Stimulated activated CD8-positive, alpha-beta memory T cell treated with anti-CD3 and anti-CD28 coated beads, Interleukin-7, amount 100 ng/mL, for 4 hours (primary cell): ENCODE measurements around the gene CYSRT1.

Experiments used
- DNase-seq, 2 donors: peaks; one replicate each; pipeline ENCODE4 v3.0.0-alpha.2; 2020; ENCODE audit warnings: low read depth in 2 of 2

CYSRT1 gene

GRCh38 chr9:137190315-137190856, 34.6 kb upstream of the CYSRT1 start:
- no peak for DNase-seq

DNA sequence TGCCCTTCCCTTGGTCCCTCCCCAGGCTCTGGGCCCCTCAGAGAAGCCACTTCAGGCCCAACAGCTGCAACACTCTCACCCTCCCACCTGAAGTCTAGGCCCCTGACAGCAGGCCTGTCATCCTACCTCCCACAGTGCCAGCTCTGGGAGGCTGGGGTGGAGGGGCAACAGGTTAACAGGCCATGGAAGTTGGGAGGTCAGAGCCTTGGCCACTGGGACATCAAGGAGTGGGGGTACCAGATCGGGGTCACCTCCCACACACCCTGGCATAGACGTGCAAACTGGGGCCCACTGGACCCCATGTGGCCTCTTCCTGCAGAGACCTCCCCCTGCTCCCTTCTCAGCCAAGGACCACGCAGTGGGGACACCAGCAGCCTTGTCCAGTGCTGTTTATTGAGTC, 33.7 kb upstream of the CYSRT1 start:
- no peak for DNase-seq

GRCh38 chr9:137191691-137192447, 33.1 kb upstream of the CYSRT1 start:
- no peak for DNase-seq

DNA sequence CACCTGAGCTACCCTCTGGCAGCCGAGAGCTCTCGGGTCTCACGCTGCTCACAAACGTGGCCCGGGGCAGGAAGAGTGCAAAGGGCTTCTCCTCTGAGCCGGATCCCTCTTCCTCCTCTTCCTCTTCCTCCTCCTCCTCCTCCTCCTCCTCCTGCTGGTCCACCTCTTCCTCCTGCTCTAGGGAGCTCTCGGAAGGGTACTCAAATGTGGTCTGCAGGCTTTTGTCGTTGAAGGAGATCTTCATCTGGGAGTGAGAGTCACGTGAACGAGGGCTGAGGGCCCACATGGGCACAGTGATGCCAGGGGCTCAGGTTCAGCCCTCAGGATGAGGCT, 32.6 kb upstream of the CYSRT1 start:
- no peak for DNase-seq

DNA sequence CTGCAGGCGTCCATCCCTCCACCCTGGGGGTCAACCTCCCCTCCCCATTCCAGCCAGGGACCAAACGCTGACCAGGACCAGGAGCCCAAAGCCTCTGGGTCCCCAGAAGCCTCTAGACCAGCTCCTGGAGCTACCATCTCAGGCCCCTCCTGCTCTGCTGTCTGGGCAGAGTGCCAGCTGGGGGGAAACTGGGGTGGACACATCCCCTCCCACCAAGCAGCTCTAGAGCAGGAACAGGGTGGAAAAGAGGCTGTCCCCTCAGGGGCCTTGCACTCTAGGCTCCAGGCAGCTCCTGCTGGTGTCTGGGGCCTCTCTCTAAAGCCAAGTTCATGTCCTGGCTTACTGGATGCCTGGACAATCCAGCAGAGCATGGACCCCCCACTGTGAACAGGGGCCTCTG, 32.1 kb upstream of the CYSRT1 start:
- no peak for DNase-seq

- no peak for DNase-seq
Observed at GRCh38 chr9:137193771-137194170, 31.2 kb upstream of the CYSRT1 start.

DNA sequence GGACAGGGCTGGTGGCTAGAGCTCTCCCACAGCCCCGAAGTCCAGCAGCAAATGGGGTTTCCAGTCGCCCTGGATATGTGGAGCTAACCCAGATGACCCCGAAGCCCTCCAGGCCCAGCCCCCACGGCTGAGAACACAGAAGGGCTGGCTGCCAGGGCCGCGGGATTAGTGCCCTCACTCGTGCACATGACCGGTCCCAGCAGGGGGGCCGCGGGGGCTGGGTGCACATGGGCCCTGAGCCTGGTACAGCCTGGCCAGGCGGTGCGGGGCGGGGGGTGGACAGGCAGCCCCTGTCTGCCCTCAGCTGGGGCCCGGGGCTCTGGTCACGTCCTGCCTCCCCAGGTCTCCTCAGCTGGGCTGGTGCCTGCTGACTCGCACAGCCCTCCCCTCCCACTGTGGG, 30.6 kb upstream of the CYSRT1 start:
- DNase-seq = no peak

- DNase-seq = no peak
Observed at GRCh38 chr9:137194909-137195308, 30.1 kb upstream of the CYSRT1 start.

DNA sequence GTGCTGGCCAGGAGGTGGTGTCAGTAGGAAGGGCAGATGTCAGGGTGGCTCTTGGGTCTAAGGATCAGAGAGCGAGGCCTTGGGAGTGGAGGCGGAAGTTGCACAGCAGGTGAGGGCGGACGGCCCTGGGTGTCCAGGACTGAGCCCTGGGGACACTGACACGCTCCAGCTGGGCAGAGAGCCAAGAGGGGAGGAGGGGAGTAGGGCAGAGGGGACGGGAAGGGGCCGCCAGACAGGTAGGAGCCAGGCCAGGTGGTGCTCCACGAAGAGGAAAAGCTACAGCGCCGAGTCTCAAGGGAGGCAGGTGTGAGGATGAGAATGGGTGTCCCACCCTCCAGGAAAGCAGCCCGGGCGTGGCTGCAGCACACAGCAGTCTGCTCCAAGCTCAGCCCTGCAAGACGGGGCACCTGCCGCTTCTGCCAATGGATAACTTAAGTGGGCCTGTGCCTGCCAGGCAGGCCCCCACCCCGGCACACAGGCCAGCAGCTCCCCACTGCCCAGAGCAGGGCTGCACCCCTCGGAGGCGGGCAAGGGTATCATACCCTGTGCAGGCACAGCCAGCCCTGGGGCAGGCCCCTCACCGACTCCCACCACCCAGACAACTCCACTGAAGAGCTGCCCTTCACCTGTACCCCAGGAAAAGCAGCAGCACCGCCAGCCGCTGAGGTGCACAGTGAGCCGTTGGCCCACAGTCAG, 29.3 kb upstream of the CYSRT1 start:
- no peak for DNase-seq

DNA sequence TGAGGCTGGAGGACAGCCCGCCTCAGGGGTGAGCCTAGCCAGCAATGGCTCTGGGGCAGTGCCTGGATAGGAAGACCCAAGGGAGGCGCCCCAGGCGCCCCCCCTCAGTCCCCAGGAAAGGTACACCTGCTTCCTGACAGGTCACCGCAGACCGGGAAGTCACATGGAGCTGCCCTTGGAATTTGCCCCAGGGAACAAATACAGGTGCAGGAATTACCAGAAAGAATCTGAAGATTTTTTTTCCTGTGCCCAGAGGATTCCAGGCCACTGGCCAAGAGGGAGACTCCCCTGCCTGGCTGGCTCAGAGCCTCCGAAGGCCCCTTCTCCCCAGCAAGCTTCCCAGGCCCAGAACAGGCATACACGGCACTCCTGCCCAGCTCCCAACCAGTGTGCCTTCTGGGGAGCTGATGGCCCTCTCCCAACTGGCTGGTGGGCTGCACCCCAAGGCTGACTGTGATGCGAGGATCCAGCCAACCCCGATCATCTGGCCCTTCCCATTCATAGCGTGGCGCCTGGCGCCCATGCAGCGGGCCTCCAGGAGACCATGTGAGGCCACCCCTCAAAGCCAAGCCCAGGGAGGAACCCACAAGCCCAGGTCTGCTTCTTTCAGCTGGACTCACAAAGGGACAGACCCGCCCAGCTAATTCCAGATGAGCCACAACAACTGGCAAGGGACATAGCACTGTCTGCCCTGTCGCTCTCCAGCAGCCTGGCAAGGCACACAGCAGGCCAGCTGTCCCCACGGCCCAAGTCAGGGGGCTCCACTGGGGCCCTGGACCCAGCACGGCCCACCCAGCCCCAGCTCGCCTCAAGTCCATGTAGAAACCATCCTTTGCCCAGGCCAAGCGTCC, 26.7 kb upstream of the CYSRT1 start:
- no peak for DNase-seq

GRCh38 chr9:137198902-137199283, 26.1 kb upstream of the CYSRT1 start:
- no peak for DNase-seq

GRCh38 chr9:137199411-137200121, 25.4 kb upstream of the CYSRT1 start:
- no peak for DNase-seq

DNA sequence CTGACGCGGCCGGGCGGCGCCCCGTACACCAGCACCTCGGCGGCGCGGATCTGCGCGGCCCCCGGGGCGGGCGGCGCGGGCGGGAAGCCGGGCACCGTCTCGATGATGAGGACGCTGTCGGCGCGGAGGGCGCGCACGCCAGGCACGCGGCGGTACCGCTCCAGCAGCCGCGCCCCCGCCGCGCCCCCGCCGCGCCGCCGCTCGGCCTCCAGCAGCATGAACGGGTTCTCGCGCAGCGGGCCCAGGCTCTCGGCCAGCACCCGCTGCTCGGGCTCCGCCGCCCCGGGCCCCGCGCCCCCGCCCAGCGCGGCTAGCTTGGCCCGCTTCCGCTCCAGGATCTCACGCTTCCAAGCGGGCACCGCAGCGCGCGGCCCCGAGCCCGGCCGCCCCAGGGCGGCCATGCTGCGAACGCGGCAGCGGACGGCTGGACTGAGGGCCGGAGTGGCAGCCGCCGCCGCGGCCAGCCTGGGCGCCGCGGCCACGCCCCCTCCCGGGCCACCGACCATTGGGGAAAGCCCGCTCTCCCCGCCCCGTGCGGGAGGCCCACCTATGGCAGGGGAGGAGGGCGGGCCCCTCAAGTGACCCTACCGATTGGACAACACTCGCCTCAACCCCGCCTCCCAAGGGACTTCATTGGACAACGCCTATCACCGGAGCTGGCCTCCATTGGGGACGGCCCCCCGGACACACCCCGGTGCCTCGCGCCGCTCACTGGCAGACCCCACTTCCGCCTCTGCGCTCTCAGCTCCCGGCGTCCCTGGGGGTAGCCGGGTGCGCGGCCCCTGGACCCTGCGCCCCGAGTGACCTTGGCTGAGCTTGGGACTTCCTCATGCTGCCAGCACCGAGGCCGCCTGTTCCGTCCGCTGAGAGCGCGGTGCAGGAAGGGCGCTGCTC, 24.4 kb upstream of the CYSRT1 start, which contains the start of gene TPRN:
TPRN (minus strand) TSS at position 431 of the 894 bp plus-strand sequence; CDS start at position 401, 30 bp downstream.
- DNase-seq = peak; percentile 97 to 99

DNA sequence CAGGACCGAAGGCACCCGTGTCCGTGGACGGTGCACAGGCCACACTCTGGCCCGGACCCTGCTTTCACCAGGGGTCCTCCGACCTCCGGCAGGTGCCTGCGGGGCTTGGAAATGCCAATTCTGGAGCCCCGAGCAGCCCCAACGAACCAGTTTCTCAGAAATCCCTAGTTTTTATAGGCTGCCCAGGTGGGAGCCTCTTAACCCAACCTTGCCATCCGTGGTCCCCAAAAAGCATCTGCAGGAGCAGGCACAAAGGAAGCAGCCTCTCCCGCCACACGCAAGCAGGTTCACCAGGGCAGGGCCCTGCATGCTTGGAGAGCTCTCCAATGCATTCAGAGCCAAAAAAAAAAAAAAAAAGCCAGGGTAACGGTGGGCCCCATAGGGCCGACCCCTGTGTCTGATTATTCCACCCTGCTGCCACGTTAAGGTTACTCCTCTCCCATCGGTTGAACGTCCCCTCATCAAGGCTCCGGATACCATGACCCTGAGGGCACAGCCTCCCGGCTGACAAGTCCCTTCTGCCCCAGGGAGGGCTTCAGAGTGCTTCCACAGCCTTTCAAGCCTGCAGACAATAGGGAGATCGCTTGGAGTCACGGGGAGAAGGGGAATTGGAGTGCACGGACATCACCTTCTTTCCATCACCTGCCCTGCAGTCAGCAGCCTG, 23.6 kb upstream of the CYSRT1 start:
- DNase-seq = no peak

DNA sequence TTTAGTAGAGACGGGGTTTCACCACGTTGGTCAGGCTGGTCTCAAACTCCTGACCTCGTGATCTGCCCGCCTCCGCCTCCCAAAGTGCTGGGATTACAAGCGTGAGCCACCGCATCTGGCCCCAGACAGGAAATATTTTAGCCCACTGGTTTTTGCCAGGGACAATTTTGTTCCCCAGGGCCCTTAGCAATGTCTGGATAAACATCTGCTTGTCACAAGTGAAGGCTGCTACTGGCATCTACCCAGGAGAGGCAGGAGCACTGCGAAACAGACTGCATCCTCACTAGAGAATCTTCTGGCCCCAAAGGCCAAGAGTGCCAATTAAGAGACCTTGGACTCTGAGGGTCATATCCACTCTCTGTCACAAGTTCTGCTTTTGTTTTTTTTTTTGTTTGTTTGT, 22.0 kb upstream of the CYSRT1 start:
- no peak for DNase-seq

GRCh38 chr9:137204731-137205125, 20.2 kb upstream of the CYSRT1 start:
- no peak for DNase-seq

GRCh38 chr9:137205126-137206069, 19.6 kb upstream of the CYSRT1 start, which contains the start of the genes NDOR1 and TMEM203:
Gene NDOR1 (plus strand): TSS chr9:137205700. CDS start chr9:137205778, 78 bp downstream.
Gene TMEM203 (minus strand): TSS chr9:137205648. CDS start chr9:137205414, 234 bp downstream.
- DNase-seq = peak; percentile 86 to 89

DNA sequence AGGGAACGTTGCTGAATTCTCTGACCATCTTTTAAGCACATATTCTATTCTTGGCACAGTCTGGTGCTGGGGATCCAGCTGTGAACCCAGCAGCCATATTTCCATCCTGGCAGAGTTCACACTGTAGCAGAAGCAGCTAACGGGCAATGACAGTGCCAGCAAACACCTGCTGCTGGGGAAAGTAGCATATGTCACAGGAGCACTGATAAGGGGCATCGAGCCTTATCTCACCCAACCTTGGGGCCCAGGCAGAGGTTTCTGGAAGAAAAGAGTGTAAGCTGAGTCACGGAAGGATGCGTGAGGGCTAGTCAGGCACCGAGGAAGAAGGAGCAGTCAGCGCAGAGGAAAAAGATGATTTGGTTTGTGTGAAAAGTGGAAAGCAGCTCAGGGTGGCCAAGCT, 18.4 kb upstream of the CYSRT1 start:
- DNase-seq = no peak

DNA sequence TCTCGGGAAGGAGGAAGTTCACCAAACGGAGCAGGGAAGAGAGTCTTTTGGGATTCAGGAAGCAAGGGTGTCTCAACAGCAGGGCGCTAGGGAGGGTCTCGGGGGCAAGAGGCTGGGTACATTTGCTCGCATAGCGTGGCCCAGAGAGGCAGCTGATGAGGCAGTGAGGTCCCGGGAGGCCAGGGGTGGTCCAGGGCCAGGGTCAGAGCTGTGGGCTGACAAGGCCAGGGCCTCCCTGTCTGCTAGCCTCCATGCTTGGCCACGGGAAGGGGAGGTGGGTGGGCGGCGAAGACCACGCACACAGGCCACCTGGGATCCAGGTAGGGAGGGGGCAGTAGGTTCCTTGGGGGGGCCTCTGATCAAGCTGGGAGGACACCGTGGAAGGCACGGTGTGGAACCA, 13.4 kb upstream of the CYSRT1 start:
- no peak for DNase-seq
